GM23248 (cell line): ENCODE measurements around the gene NME2. TPM values are rescaled to one million over a fixed set of nuclear protein-coding genes. Genes with fewer than 3 reads are reported as not detected.
A peak's percentile ranks its signal among the peaks of the same experiment; 100 is the strongest.

Source experiments
- DNase-seq: peaks from one replicate; pipeline ENCODE4 v3.0.0-alpha.2; 2015
- H2AFZ ChIP-seq: fragments of 200-600 bp; sonication (generic); 2 replicates; pipeline ENCODE4 v1.6.1; 2016; ENCODE audit warnings: antibody characterized with exemption
- H3F3A ChIP-seq: fragments of 200-600 bp; sonication (generic); 2 replicates; pipeline ENCODE4 v1.6.1; 2016; ENCODE audit warnings: mild to moderate bottlenecking, antibody characterized with exemption, mixed run types; ENCODE audit not compliant: insufficient read depth
- H3K27ac ChIP-seq: fragments of 200-600 bp; sonication (generic); 2 replicates; pipeline ENCODE4 v1.5.1; 2016; ENCODE audit warnings: mild to moderate bottlenecking
- H3K27me3 ChIP-seq: fragments of 200-600 bp; sonication (generic); replicated peaks from 2 replicates; pipeline ENCODE4 v1.6.1; 2016; ENCODE audit warnings: mild to moderate bottlenecking; ENCODE audit not compliant: insufficient read depth
- H3K36me3 ChIP-seq: fragments of 200-600 bp; sonication (generic); 2 replicates; pipeline ENCODE4 v1.6.1; 2016; ENCODE audit warnings: low read depth, mild to moderate bottlenecking
- H3K4me1 ChIP-seq: fragments of 200-600 bp; sonication (generic); 2 replicates; pipeline ENCODE4 v1.6.1; 2016; ENCODE audit warnings: mild to moderate bottlenecking; ENCODE audit not compliant: insufficient read depth
- H3K4me2 ChIP-seq: fragments of 200-600 bp; sonication (generic); one replicate; pipeline ENCODE4 v1.6.1; 2016; ENCODE audit warnings: mild to moderate bottlenecking; ENCODE audit not compliant: unreplicated experiment
- H3K4me3 ChIP-seq: fragments of 200-600 bp; sonication (generic); 2 replicates; pipeline ENCODE4 v1.5.1; 2016; ENCODE audit warnings: mild to moderate bottlenecking
- H3K79me2 ChIP-seq: fragments of 200-600 bp; sonication (generic); 2 replicates; pipeline ENCODE4 v1.6.1; 2016; ENCODE audit warnings: mild to moderate bottlenecking; ENCODE audit not compliant: insufficient read depth
- H3K9ac ChIP-seq: fragments of 200-600 bp; sonication (generic); 2 replicates; pipeline ENCODE4 v1.6.1; 2016; ENCODE audit warnings: mild to moderate bottlenecking
- H3K9me2 ChIP-seq: fragments of 200-600 bp; sonication (generic); 2 replicates; pipeline ENCODE4 v1.6.1; 2016; ENCODE audit warnings: mixed run types, mild to moderate bottlenecking, moderate library complexity; ENCODE audit not compliant: insufficient read depth
- H3K9me3 ChIP-seq: fragments of 200-600 bp; sonication (generic); one replicate; pipeline ENCODE4 v1.6.1; 2017; ENCODE audit warnings: low read depth
- H4K20me1 ChIP-seq: fragments of 200-600 bp; sonication (generic); 2 replicates; pipeline ENCODE4 v1.6.0; 2016; ENCODE audit not compliant: insufficient read depth
- EZH2 ChIP-seq: fragments of 200-600 bp; sonication (generic); IDR thresholded peaks from 2 replicates; pipeline ENCODE4 v1.6.1; 2018; ENCODE audit warnings: antibody characterized with exemption, mild to moderate bottlenecking; ENCODE audit not compliant: insufficient read depth, poor library complexity, severe bottlenecking
- EZH2phosphoT487 ChIP-seq: fragments of 200-600 bp; sonication (generic); IDR thresholded peaks from 2 replicates; pipeline ENCODE4 v1.6.1; 2018; ENCODE audit warnings: antibody characterized with exemption, moderate library complexity, mild to moderate bottlenecking, low read depth; ENCODE audit not compliant: insufficient read depth
- WGBS, 2 experiments: methylation state at CpG; one replicate each; pipeline ENCODE4 v1.1.6; 2015 to 2017; ENCODE audit warnings: low lambda C conversion rate in 2 of 2, low coverage in 1 of 2; ENCODE audit errors: missing lambda C conversion rate in 2 of 2; 5-methylcytosine and 5-hydroxymethylcytosine counted together
- in situ Hi-C: fragments of 300-500 bp; cut with MboI; formaldehyde crosslinking; loops from 2 replicates; pipeline ENCODE4 v1.15.0; 2020
- polyA plus RNA-seq: library from polyadenylated mRNA; unstranded; fragments of >200 nt; fragmentation: Nextera tagmentation; extraction: Ambion mirVana; gene quantifications from 2 replicates; pipeline ENCODE4 v1.2.1, GENCODE V29; 2016
- total RNA-seq: library from RNA; depleted of rRNA; stranded (reverse); fragments of >200 nt; shearing (Covaris generic); gene quantifications from 2 replicates; pipeline ENCODE4 v1.2.3, GENCODE V29; 2014

NME2 gene
- total and polyA plus RNA-seq, 2 experiments from 2014 or later: 673 to 933 TPM

- Histone ChIP-seq H2AFZ (no peak overlapping the region), H3F3A (peaks cover 17% of the 10 kb centered on the region), H3K27me3 (no peaks in the 10 kb centered on the region), H3K27ac (no peak overlapping the region), H3K36me3 (no peaks in the 10 kb centered on the region), H3K4me1 (peaks cover 12% of the 10 kb centered on the region; the same call in 1 of the 2 replicates), H3K4me3 (no peak overlapping the region), H3K9me2 (no peaks in the 10 kb centered on the region), H3K9ac (no peak overlapping the region), H3K79me2 (peaks cover 7% of the 10 kb centered on the region), H3K9me3 (no peaks in the 10 kb centered on the region), H3K4me2 (no peak overlapping the region), H4K20me1 (no peaks in the 10 kb centered on the region)
- WGBS, 2 experiments: 75 to 80% methylated on average over 5 of the region's 5 CpGs
- no peak for TF ChIP-seq EZH2
- no peak for TF ChIP-seq EZH2phosphoT487
- DNase-seq: no peak
- in situ Hi-C loops: no loop called here
Observed at GRCh38 chr17:51124640-51125503, 41.3 kb upstream of the NME2 start.

DNA sequence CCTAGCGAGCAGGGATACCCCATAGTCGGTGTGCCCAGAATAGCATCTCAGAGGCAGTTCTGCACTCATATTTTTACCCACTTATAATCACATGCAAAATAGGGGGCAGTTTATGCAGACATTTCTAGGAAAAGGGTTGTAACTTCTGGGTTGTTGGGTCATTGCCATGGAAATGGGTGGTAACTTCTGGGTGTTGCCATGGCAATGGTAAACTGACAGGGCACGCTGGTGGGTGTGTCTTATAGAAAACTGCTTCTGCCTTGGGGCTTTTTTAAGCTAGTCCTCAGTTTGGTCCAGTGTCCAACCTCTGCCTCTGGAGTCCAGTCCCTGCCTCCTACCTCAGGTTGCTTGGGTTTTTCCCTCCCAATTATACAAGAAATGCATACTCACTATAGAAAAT, 38.1 kb upstream of the NME2 start:
- peaks cover 5% of the 10 kb centered on the region for H3K4me1 ChIP-seq
- no peaks in the 10 kb centered on the region for H3K9me2 ChIP-seq
- in situ Hi-C loops: no loop called here
- DNase-seq: peak; percentile 39
- TF ChIP-seq EZH2: no peak
- no peak for TF ChIP-seq EZH2phosphoT487
- H3K27me3 ChIP-seq: no peaks in the 10 kb centered on the region
- no peak overlapping the region for H3K4me2 ChIP-seq
- no peak overlapping the region for H2AFZ ChIP-seq
- H3K27ac ChIP-seq: no peak overlapping the region
- no peaks in the 10 kb centered on the region for H3K79me2 ChIP-seq
- 0 out of 2 replicates have a peak, but pooled peaks cover 3% of the 10 kb centered on the region for H3F3A ChIP-seq
- H3K9ac ChIP-seq: no peak overlapping the region
- H3K36me3 ChIP-seq: no peaks in the 10 kb centered on the region
- 37 to 42% methylated on average over 3 of the region's 3 CpGs for WGBS, 2 experiments
- H3K9me3 ChIP-seq: no peaks in the 10 kb centered on the region
- H3K4me3 ChIP-seq: no peak overlapping the region
- H4K20me1 ChIP-seq: no peaks in the 10 kb centered on the region

DNA sequence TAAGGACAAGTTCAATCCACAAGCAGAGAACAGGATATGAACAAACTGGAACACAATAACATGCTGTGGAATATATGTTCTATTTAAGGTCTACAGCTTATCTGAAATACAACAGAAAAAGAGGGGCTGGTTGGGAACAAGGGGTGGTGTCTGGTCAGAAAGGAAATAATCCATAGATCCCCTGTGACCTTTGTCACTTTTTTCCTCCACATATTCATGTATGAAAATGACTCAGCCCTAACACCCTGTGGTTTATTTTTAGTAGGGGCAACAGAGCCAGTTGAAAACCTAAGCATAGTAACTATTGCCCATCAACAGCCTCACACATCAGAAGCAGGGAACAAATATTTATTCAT, 33.3 kb upstream of the NME2 start:
- DNase-seq: peak; percentile 61
- Histone ChIP-seq H3K27ac (peak overlapping the region; percentile 38), H3K4me1 (peaks cover 11% of the 10 kb centered on the region), H3F3A (0 out of 2 replicates have a peak, but pooled peaks cover 7% of the 10 kb centered on the region), H3K36me3 (no peaks in the 10 kb centered on the region), H4K20me1 (no peaks in the 10 kb centered on the region), H3K79me2 (no peaks in the 10 kb centered on the region), H3K9me3 (no peaks in the 10 kb centered on the region), H3K9me2 (no peaks in the 10 kb centered on the region), H2AFZ (peak overlapping the region; percentile 66), H3K9ac (no peak overlapping the region), H3K27me3 (no peaks in the 10 kb centered on the region), H3K4me3 (no peak overlapping the region), H3K4me2 (peak overlapping the region; percentile 11)
- in situ Hi-C loops: no loop called here
- no peak for TF ChIP-seq EZH2
- TF ChIP-seq EZH2phosphoT487: no peak

DNA sequence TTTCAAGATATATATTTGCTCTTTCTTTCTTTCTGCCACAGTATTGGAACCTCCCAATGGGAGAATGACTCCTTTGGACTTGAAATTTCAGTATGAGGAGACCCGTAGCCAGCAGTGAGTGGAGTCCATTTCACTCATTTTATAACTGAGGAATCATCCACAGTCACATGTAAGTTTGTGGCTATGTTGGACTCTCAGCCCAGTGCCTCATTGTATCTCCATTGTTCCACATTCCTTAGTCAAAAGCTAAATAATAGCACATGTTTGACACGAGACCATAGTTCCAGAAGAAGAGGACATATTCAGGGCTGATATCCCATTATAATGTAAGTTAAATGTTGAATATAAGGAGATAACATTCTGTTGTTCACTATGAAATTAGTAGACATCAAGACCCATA, 32.8 kb upstream of the NME2 start:
- no peak for DNase-seq
- TF ChIP-seq EZH2phosphoT487 (no peak), EZH2 (no peak)
- H3K4me2 ChIP-seq: peak overlapping the region; percentile 11
- H3K4me1 ChIP-seq: peaks cover 11% of the 10 kb centered on the region
- H3K27me3 ChIP-seq: no peaks in the 10 kb centered on the region
- no peaks in the 10 kb centered on the region for H3K79me2 ChIP-seq
- no peaks in the 10 kb centered on the region for H3K9me2 ChIP-seq
- 0 out of 2 replicates have a peak, but pooled peaks cover 7% of the 10 kb centered on the region for H3F3A ChIP-seq
- H3K9me3 ChIP-seq: no peaks in the 10 kb centered on the region
- no peak overlapping the region for H3K4me3 ChIP-seq
- peak overlapping the region; percentile 66 for H2AFZ ChIP-seq
- H3K27ac ChIP-seq: peak overlapping the region; percentile 38
- 14 to 19% methylated on average over 2 of the region's 2 CpGs for WGBS, 2 experiments
- no peak overlapping the region for H3K9ac ChIP-seq
- in situ Hi-C loops: no loop called here
- no peaks in the 10 kb centered on the region for H4K20me1 ChIP-seq
- no peaks in the 10 kb centered on the region for H3K36me3 ChIP-seq
